H1 (cell line): ENCODE measurements around the gene LVRN. TPM values are rescaled to one million over a fixed set of nuclear protein-coding genes. Genes with fewer than 3 reads are reported as not detected.

Experiments used
- CTCF ChIA-PET: fragments of 300-600 bp; sonication (Branson Sonifier 250); formaldehyde crosslinking; loops from one replicate; lab custom pipeline; 2021; ENCODE audit not compliant: partially characterized antibody; lab: Charles Lee
- POLR2A ChIA-PET: fragments of 300-600 bp; sonication (Branson Sonifier 250); formaldehyde crosslinking; loops from one replicate; lab custom pipeline; 2021; ENCODE audit warnings: inconsistent platforms; ENCODE audit not compliant: partially characterized antibody; lab: Charles Lee
- DNase-seq, 2 experiments: peaks; one replicate each; pipeline versions ENCODE4 v3.0.0 to v3.0.0-alpha.2; 2010 to 2022; ENCODE audit warnings: low spot score in 2 of 2, low read depth in 1 of 2, mixed read lengths in 1 of 2
- FAIRE-seq: peaks from 2 replicates; lab custom pipeline; 2011; peaks lifted over from hg19 to GRCh38; lab: Jason Lieb, UNC
- H2AFZ ChIP-seq: 2 replicates; pipeline ENCODE4 v1.8.1; 2012; ENCODE audit warnings: low read length, inconsistent platforms
- H2AK5ac ChIP-seq: 2 replicates; pipeline ENCODE4 v1.6.1; 2013; ENCODE audit warnings: low read depth, low read length
- H2BK120ac ChIP-seq: replicated peaks from 2 replicates; pipeline ENCODE3; 2013; ENCODE audit warnings: low read depth, low read length, inconsistent platforms
- H2BK12ac ChIP-seq: 2 replicates; pipeline ENCODE4 v1.6.1; 2013; ENCODE audit warnings: low read depth, low read length
- H2BK15ac ChIP-seq: 2 replicates; pipeline ENCODE4 v1.6.1; 2013; ENCODE audit warnings: low read length
- H2BK20ac ChIP-seq: 2 replicates; pipeline ENCODE4 v1.6.1; 2013; ENCODE audit warnings: low read length
- H2BK5ac ChIP-seq: 2 replicates; pipeline ENCODE4 v1.6.1; 2013; ENCODE audit warnings: low read depth, low read length
- H3K14ac ChIP-seq: 2 replicates; pipeline ENCODE4 v1.6.1; 2013; ENCODE audit warnings: inconsistent platforms; ENCODE audit not compliant: insufficient read length
- H3K18ac ChIP-seq: 2 replicates; pipeline ENCODE4 v1.6.1; 2013; ENCODE audit warnings: low read length; ENCODE audit errors: extremely low read depth
- H3K23ac ChIP-seq: 2 replicates; pipeline ENCODE4 v1.6.1; 2013; ENCODE audit warnings: inconsistent platforms; ENCODE audit not compliant: insufficient read length
- H3K23me2 ChIP-seq: 2 replicates; pipeline ENCODE4 v1.6.1; 2013; ENCODE audit warnings: low read depth, low read length
- H3K27ac ChIP-seq: 2 replicates; pipeline ENCODE4 v1.6.1; 2011; ENCODE audit warnings: low read depth, low read length, inconsistent platforms
- H3K27me3 ChIP-seq, 4 experiments: replicated peaks in 1 of 4; 1 replicate in 1 of 4; 2 replicates in 3 of 4; pipeline versions ENCODE4 v1.6.1 to v1.8.1; 2011 to 2013; ENCODE audit warnings: low read length in 3 of 4, mild to moderate bottlenecking in 3 of 4, inconsistent platforms in 2 of 4, mixed read lengths in 2 of 4, moderate library complexity in 1 of 4; ENCODE audit not compliant: control insufficient read depth in 3 of 4, insufficient read depth in 3 of 4; ENCODE audit errors: extremely low read depth in 1 of 4
- H3K36me3 ChIP-seq, 4 experiments: 2 replicates each; pipeline versions ENCODE4 v1.6.1 to v1.8.1; 2011 to 2013; ENCODE audit warnings: mild to moderate bottlenecking in 4 of 4, low read length in 3 of 4, moderate library complexity in 2 of 4, control low read depth in 1 of 4, inconsistent platforms in 1 of 4; ENCODE audit not compliant: insufficient read depth in 4 of 4, control insufficient read depth in 2 of 4
- H3K4ac ChIP-seq: replicated peaks from 2 replicates; pipeline ENCODE3; 2013; ENCODE audit warnings: low read length, low read depth, mixed read lengths, inconsistent platforms; ENCODE audit not compliant: insufficient read length
- H3K4me1 ChIP-seq, 4 experiments: replicated peaks in 1 of 4; 1 replicate in 1 of 4; 2 replicates in 3 of 4; pipeline versions ENCODE4 v1.6.1 to v1.8.1; 2011 to 2013; ENCODE audit warnings: low read length in 3 of 4, inconsistent platforms in 2 of 4, mixed read lengths in 1 of 4; ENCODE audit not compliant: insufficient read depth in 4 of 4, control insufficient read depth in 3 of 4
- H3K4me2 ChIP-seq, 2 experiments: 2 replicates each; pipeline versions ENCODE4 v1.6.1 to v1.8.1; 2011 to 2013; ENCODE audit warnings: low read depth in 2 of 2, low read length in 2 of 2, control low read depth in 1 of 2, inconsistent platforms in 1 of 2, mild to moderate bottlenecking in 1 of 2; ENCODE audit not compliant: insufficient read depth in 1 of 2
- H3K4me3 ChIP-seq, 4 experiments: fragments of 200-600, 300-600 bp in 1 of 4; sonication (generic), shearing (Covaris generic), sonication (Bioruptor Twin) in 1 of 4; 2 replicates each; pipeline versions ENCODE4 v1.5.1 to v1.8.1; 2011 to 2016; ENCODE audit warnings: low read length in 4 of 4, low read depth in 3 of 4, control low read depth in 2 of 4, inconsistent platforms in 2 of 4, mild to moderate bottlenecking in 2 of 4, mixed read lengths in 1 of 4, moderate library complexity in 1 of 4; ENCODE audit not compliant: insufficient read depth in 2 of 4; ENCODE audit errors: extremely low read depth in 1 of 4
- H3K56ac ChIP-seq: replicated peaks from 2 replicates; pipeline ENCODE3; 2013; ENCODE audit warnings: low read depth, mild to moderate bottlenecking, mixed read lengths, low read length, inconsistent platforms; ENCODE audit not compliant: insufficient read length
- H3K79me1 ChIP-seq: 2 replicates; pipeline ENCODE4 v1.6.1; 2013; ENCODE audit warnings: low read depth, low read length, control low read depth
- H3K79me2 ChIP-seq, 2 experiments: 2 replicates each; pipeline versions ENCODE4 v1.6.1 to v1.8.1; 2012 to 2013; ENCODE audit warnings: low read length in 2 of 2, mild to moderate bottlenecking in 2 of 2, inconsistent platforms in 1 of 2; ENCODE audit not compliant: insufficient read depth in 2 of 2, control insufficient read depth in 1 of 2
- H3K9ac ChIP-seq, 4 experiments: replicated peaks in 1 of 4; 1 replicate in 1 of 4; 2 replicates in 3 of 4; pipeline versions ENCODE4 v1.6.1 to v1.8.1; 2011 to 2013; ENCODE audit warnings: low read depth in 3 of 4, low read length in 3 of 4, control low read depth in 2 of 4, mild to moderate bottlenecking in 2 of 4, moderate library complexity in 2 of 4, inconsistent platforms in 1 of 4; ENCODE audit errors: extremely low read depth in 1 of 4
- H3K9me3 ChIP-seq, 2 experiments: 2 replicates each; pipeline versions ENCODE4 v1.6.1 to v1.8.1; 2012 to 2013; ENCODE audit warnings: mild to moderate bottlenecking in 2 of 2, moderate library complexity in 2 of 2, control low read depth in 1 of 2, inconsistent platforms in 1 of 2, low read depth in 1 of 2, low read length in 1 of 2, mixed read lengths in 1 of 2; ENCODE audit not compliant: insufficient read depth in 2 of 2
- H4K20me1 ChIP-seq, 2 experiments: replicated peaks in 1 of 2; 2 replicates each; pipeline versions ENCODE3 to v1.8.1; 2011 to 2013; ENCODE audit warnings: inconsistent platforms in 2 of 2, low read length in 2 of 2, mild to moderate bottlenecking in 1 of 2; ENCODE audit not compliant: insufficient read depth in 2 of 2, control insufficient read depth in 1 of 2
- H4K5ac ChIP-seq: 2 replicates; pipeline ENCODE4 v1.6.1; 2013; ENCODE audit warnings: low read length, low read depth, mixed read lengths, inconsistent platforms; ENCODE audit not compliant: insufficient read length
- H4K8ac ChIP-seq: 2 replicates; pipeline ENCODE4 v1.8.0; 2013; ENCODE audit warnings: mild to moderate bottlenecking, moderate library complexity, low read length, inconsistent platforms; ENCODE audit not compliant: insufficient read depth; ENCODE audit errors: extremely low read depth
- H4K91ac ChIP-seq: replicated peaks from 2 replicates; pipeline ENCODE3; 2013; ENCODE audit warnings: low read length, mixed read lengths, inconsistent platforms; ENCODE audit not compliant: insufficient read length
- ASH2L ChIP-seq: fragments of 200-600, 300-600 bp; sonication (generic); IDR thresholded peaks from one replicate; pipeline ENCODE4 v1.7.1; 2017; ENCODE audit warnings: low read length
- BACH1 ChIP-seq: IDR thresholded peaks from 2 replicates; pipeline ENCODE4 v1.6.1; 2012; ENCODE audit warnings: low read length, improper control_type of control experiment
- CEBPB ChIP-seq: IDR thresholded peaks from 2 replicates; pipeline ENCODE4 v1.6.1; 2012; ENCODE audit warnings: low read depth, low read length
- CHD1 ChIP-seq: IDR thresholded peaks from 2 replicates; pipeline ENCODE4 v1.6.1; 2012; ENCODE audit warnings: low read depth, low read length, improper control_type of control experiment
- EP300 ChIP-seq, 2 experiments: IDR thresholded peaks; 1 replicate in 1 of 2; 2 replicates in 1 of 2; pipeline ENCODE4 v1.6.1; 2011 to 2012; ENCODE audit warnings: low read depth in 2 of 2, low read length in 2 of 2, mild to moderate bottlenecking in 2 of 2, borderline replicate concordance in 1 of 2, inconsistent platforms in 1 of 2, moderate library complexity in 1 of 2
- KDM1A ChIP-seq: fragments of 200-600, 300-600 bp; sonication (generic); IDR thresholded peaks from 2 replicates; pipeline ENCODE4 v1.7.1; 2016; ENCODE audit warnings: mild to moderate bottlenecking, low read length, borderline replicate concordance
- KDM4A ChIP-seq: IDR thresholded peaks from one replicate; pipeline ENCODE4 v1.7.1; 2012; ENCODE audit warnings: low read depth, mild to moderate bottlenecking, moderate library complexity, low read length, inconsistent platforms; ENCODE audit not compliant: severe bottlenecking
- KDM5A ChIP-seq: fragments of 200-600 bp; IDR thresholded peaks from 2 replicates; pipeline ENCODE4 v1.7.1; 2012; ENCODE audit warnings: mild to moderate bottlenecking, low read length, inconsistent platforms, mixed read lengths
- NRF1 ChIP-seq: IDR thresholded peaks from 2 replicates; pipeline ENCODE4 v1.6.1; 2011; ENCODE audit warnings: mild to moderate bottlenecking, low read depth, low read length, improper control_type of control experiment
- POU5F1 ChIP-seq: IDR thresholded peaks from 2 replicates; pipeline ENCODE4 v1.6.1; 2011; ENCODE audit warnings: low read depth, mild to moderate bottlenecking, low read length, moderate library complexity
- SIN3A ChIP-seq, 2 experiments: IDR thresholded peaks in 1 of 2; conservative IDR thresholded peaks in 1 of 2; 2 replicates each; pipeline ENCODE4 v1.6.1; 2011 to 2012; ENCODE audit warnings: low read length in 2 of 2, improper control_type of control experiment in 1 of 2, low read depth in 1 of 2, mild to moderate bottlenecking in 1 of 2
- SP2 ChIP-seq: IDR thresholded peaks from 2 replicates; pipeline ENCODE4 v1.6.1; 2012; ENCODE audit warnings: mild to moderate bottlenecking, low read length, inconsistent platforms
- TCF12 ChIP-seq: IDR thresholded peaks from 2 replicates; pipeline ENCODE4 v1.6.1; 2011; ENCODE audit warnings: low read depth, mild to moderate bottlenecking, low read length
- USF2 ChIP-seq: IDR thresholded peaks from 2 replicates; pipeline ENCODE4 v1.6.1; 2011; ENCODE audit warnings: low read length, improper control_type of control experiment
- WGBS, 2 experiments: shearing (Covaris generic) in 1 of 2; methylation state at CpG; one replicate each; pipeline versions ENCODE4 v1.1.6 to v1.1.7; 2013 to 2015; ENCODE audit warnings: low lambda C conversion rate in 2 of 2, mixed read lengths in 2 of 2, inconsistent platforms in 1 of 2, low coverage in 1 of 2, missing lambda C conversion rate in 1 of 2; ENCODE audit not compliant: insufficient replicate concordance in 2 of 2, insufficient coverage in 1 of 2, insufficient read length in 1 of 2; ENCODE audit errors: extremely low coverage in 1 of 2, missing lambda C conversion rate in 1 of 2; 5-methylcytosine and 5-hydroxymethylcytosine counted together
- polyA plus RNA-seq, 7 experiments: library from polyadenylated mRNA; depleted of rRNA in 3 of 7; stranded (reverse) in 5 of 7; unstranded in 2 of 7; fragments of >200 nt in 5 of 7; fragments of 200-250 nt in 2 of 7; gene quantifications; 1 replicate in 5 of 7; 2 replicates in 1 of 7; 4 replicates in 1 of 7; pipeline versions ENCODE4 v1.2.1 to v1.2.3, GENCODE V29; 2011 to 2013; ENCODE audit warnings: missing spikeins in 2 of 7, mixed read lengths in 2 of 7
- total RNA-seq: library from RNA; stranded (reverse); fragmentation: NEBNext Ultra II Directional; extraction: Animal tissue kit (Norgen Biotek cat#: 25700); gene quantifications from 2 replicates; pipeline ENCODE4 v1.2.1, GENCODE V29; 2021

The LVRN gene
- total and polyA plus RNA-seq, 2 of the 8 experiments (the other 6 are each of a cell fraction or from before 2014, with no cell fraction given) = 0.08 to 0.09 TPM

- Histone ChIP-seq H3K27ac (no peak overlapping the region), H2BK5ac (no peak overlapping the region), H3K27me3 (no peaks in the 10 kb centered on the region), H2AK5ac (no peak overlapping the region), H3K23me2 (no peaks in the 10 kb centered on the region), H3K36me3 (no peaks in the 10 kb centered on the region), H3K14ac (no peak overlapping the region), H3K79me1 (no peaks in the 10 kb centered on the region), H3K79me2 (no peaks in the 10 kb centered on the region), H3K23ac (no peak overlapping the region), H2BK20ac (no peak overlapping the region), H3K4ac (no peak overlapping the region), H3K56ac (no peak overlapping the region), H3K18ac (no peak overlapping the region), H2BK12ac (no peak overlapping the region), H2BK15ac (no peak overlapping the region), H4K91ac (no peak overlapping the region), H3K4me2 (no peak overlapping the region), H4K20me1 (no peaks in the 10 kb centered on the region), H4K8ac (no peak overlapping the region), H2AFZ (no peak overlapping the region), H3K4me3 (no peak overlapping the region), H4K5ac (no peak overlapping the region), H2BK120ac (no peak overlapping the region), H3K4me1 (no peaks in the 10 kb centered on the region), H3K9ac (no peak overlapping the region), H3K9me3 (no peaks in the 10 kb centered on the region)
- DNase-seq (no peak), FAIRE-seq (no peak)
- 95% methylated on average over 2 of the region's 2 CpGs; no CpG with 5 or more reads in 1 of the 2 experiments for WGBS, 2 experiments
- POLR2A ChIA-PET = no interaction called here
- no peak for TF ChIP-seq SIN3A (conservative IDR thresholded peaks at IDR 0.05 in 1 of 2, IDR thresholded peaks at IDR 0.05 in 1 of 2; ENCODE audit: low read depth in 1 of 2, low read length in 2 of 2)
- TF ChIP-seq SP2 = no peak
- TF ChIP-seq NRF1 = no peak
- no peak for TF ChIP-seq CEBPB
- no peak for TF ChIP-seq USF2
- no peak for TF ChIP-seq KDM1A
- no peak for TF ChIP-seq POU5F1
- no peak for TF ChIP-seq ASH2L
- no peak for TF ChIP-seq BACH1
- no peak for TF ChIP-seq CHD1
- no peak for TF ChIP-seq KDM4A
- TF ChIP-seq EP300 (IDR thresholded peaks at IDR 0.05; ENCODE audit: borderline replicate concordance in 1 of 2, low read depth in 2 of 2, low read length in 2 of 2) = no peak
- TF ChIP-seq TCF12 = no peak
- TF ChIP-seq KDM5A = no peak
- CTCF ChIA-PET = interaction anchor here (0.6 to 5.6 kb wide), 2 partner anchors 15 to 176 kb away, joined by 4 to 16 read pairs; no protein-coding TSS in a partner anchor
Measured at GRCh38 chr5:115947260-115947659, 15.0 kb upstream of the LVRN start.
